Mesothelial cell of epicardium (in vitro differentiated cells): Measurements from ENCODE around the gene ZMYND10. TPM values are rescaled to one million over a fixed set of nuclear protein-coding genes. Genes with fewer than 3 reads are reported as not detected.

Experiments
- DNase-seq, 2 experiments: peaks; one replicate each; pipeline ENCODE4 v3.0.0; 2021; ENCODE audit warnings: low spot score in 2 of 2; ENCODE audit not compliant: unreplicated experiment in 2 of 2
- H3K27ac Mint-ChIP-seq: 2 replicates; pipeline ENCODE4 v1.8.0; 2021; ENCODE audit warnings: mixed read lengths
- H3K27me3 Mint-ChIP-seq: 2 replicates; pipeline ENCODE4 v1.8.0; 2021; ENCODE audit warnings: low read depth, mixed read lengths
- H3K36me3 Mint-ChIP-seq: 2 replicates; pipeline ENCODE4 v1.8.0; 2021; ENCODE audit warnings: mixed read lengths
- H3K4me1 Mint-ChIP-seq: 2 replicates; pipeline ENCODE4 v1.8.0; 2021; ENCODE audit warnings: mixed read lengths
- H3K4me3 Mint-ChIP-seq: 2 replicates; pipeline ENCODE4 v1.8.0; 2021; ENCODE audit warnings: mild to moderate bottlenecking, moderate library complexity, mixed read lengths
- H3K9me3 Mint-ChIP-seq: 2 replicates; pipeline ENCODE4 v1.8.0; 2021; ENCODE audit warnings: mixed read lengths
- CTCF ChIP-seq: fragments of 200-600 bp; sonication (generic); IDR thresholded peaks from one replicate; pipeline ENCODE4 v1.5.0; 2021; ENCODE audit warnings: antibody characterized with exemption; ENCODE audit not compliant: unreplicated experiment
- total RNA-seq: library from RNA; stranded (reverse); gene quantifications from 3 replicates; pipeline ENCODE4 v1.2.1, GENCODE V29; 2021

The ZMYND10 gene
- total RNA-seq, 1 donor from 2014 or later: 0.83 TPM

DNA sequence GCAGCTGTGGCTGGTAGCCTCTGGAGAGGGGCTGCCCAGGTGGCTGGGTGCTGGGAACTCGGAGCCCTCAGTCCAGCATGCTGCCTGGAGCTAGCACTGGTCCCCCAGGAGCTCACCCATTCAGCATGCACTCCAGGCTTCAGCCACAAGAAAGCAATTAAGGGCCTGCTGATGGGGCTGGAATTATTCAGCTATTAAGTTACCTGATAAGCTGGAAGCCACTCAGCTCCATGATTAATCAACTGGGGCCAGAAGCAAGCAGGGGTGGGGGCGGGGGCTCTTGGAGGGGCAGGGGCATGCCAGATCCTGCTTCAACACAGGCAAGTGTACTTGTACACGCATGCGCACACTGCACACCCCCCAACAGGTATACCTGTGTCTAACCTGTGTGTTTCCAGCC is 35.9 kb upstream of the ZMYND10 start:
- H3K4me1 Mint-ChIP-seq: peaks cover 19% of the 10 kb centered on the region
- H3K36me3 Mint-ChIP-seq: no peaks in the 10 kb centered on the region
- H3K9me3 Mint-ChIP-seq: no peaks in the 10 kb centered on the region
- DNase-seq: no peak
- no peak for TF ChIP-seq CTCF
- peaks cover 7% of the 10 kb centered on the region for H3K27me3 Mint-ChIP-seq
- no peak overlapping the region for H3K4me3 Mint-ChIP-seq
- H3K27ac Mint-ChIP-seq: no peak overlapping the region

GRCh38 chr3:50380405-50381085 is 35.0 kb upstream of the ZMYND10 start:
- Mint-ChIP-seq H3K36me3 (no peaks in the 10 kb centered on the region), H3K27ac (no peak overlapping the region), H3K4me1 (peaks cover 19% of the 10 kb centered on the region), H3K4me3 (no peak overlapping the region), H3K9me3 (no peaks in the 10 kb centered on the region), H3K27me3 (peaks cover 7% of the 10 kb centered on the region)
- no peak for TF ChIP-seq CTCF
- no peak for DNase-seq

DNA sequence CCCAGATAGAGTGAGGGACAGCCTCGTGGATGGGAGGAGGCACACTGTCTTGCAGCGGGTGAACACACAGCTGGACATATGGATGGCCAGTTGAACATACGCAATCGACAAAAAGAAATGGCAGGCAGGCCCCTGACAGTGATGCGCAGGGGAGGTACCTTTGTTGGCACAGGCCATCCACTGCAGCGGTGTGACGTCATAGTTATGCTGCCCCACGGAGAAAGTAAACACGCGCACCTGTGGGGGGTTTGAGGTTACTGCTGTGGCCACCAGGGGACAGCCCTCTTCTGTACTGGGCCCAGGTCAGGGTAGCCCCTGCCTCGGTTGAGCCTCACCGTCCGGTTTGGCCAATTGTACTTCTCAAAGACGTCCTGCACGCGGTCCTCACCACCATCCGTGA is 33.2 kb upstream of the ZMYND10 start:
- H3K4me1 Mint-ChIP-seq: peaks cover 24% of the 10 kb centered on the region
- H3K27me3 Mint-ChIP-seq: peaks cover 6% of the 10 kb centered on the region
- H3K9me3 Mint-ChIP-seq: no peaks in the 10 kb centered on the region
- no peaks in the 10 kb centered on the region for H3K36me3 Mint-ChIP-seq
- H3K4me3 Mint-ChIP-seq: no peak overlapping the region
- no peak for TF ChIP-seq CTCF
- H3K27ac Mint-ChIP-seq: no peak overlapping the region
- DNase-seq: no peak

DNA sequence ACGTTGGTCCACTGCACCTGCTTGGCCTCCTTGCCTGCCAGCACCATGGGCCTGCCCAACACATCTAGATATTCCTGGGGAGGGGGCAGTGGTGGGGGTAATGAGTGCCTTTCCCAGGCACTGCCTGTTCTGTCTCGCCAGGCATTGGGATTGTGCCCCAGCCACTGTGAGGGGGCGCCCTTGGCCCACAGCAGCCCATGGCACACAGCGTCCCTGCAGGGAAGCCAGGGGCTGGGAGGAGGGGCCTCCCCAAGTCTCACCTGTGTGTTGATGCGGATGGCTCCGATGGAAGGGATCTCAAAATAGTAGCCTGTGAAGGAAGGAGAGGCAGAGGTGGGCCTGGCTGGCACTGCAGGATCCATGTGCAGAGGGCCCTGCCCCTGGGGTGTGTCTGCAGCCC is 32.5 kb upstream of the ZMYND10 start:
- peaks cover 28% of the 10 kb centered on the region for H3K4me1 Mint-ChIP-seq
- H3K4me3 Mint-ChIP-seq: no peak overlapping the region
- H3K27ac Mint-ChIP-seq: no peak overlapping the region
- H3K27me3 Mint-ChIP-seq: peaks cover 3% of the 10 kb centered on the region
- no peak for TF ChIP-seq CTCF
- DNase-seq: no peak
- H3K36me3 Mint-ChIP-seq: no peaks in the 10 kb centered on the region
- H3K9me3 Mint-ChIP-seq: no peaks in the 10 kb centered on the region

GRCh38 chr3:50375258-50375931 is 29.9 kb upstream of the ZMYND10 start:
- Mint-ChIP-seq H3K4me1 (peaks cover 34% of the 10 kb centered on the region), H3K4me3 (no peak overlapping the region), H3K9me3 (no peaks in the 10 kb centered on the region), H3K27me3 (peaks cover 3% of the 10 kb centered on the region), H3K36me3 (no peaks in the 10 kb centered on the region), H3K27ac (no peak overlapping the region)
- no peak for TF ChIP-seq CTCF
- no peak for DNase-seq
